GM21717 (cell line): ENCODE results near the gene CHMP1B.
A peak's percentile ranks its signal among the peaks of the same experiment; 100 is the strongest.

ENCODE experiments used
- ATAC-seq: cut with Tn5 transposase; IDR thresholded peaks from one replicate; pipeline ENCODE4 v1.9.1; 2021; ENCODE audit warnings: mild to moderate bottlenecking, moderate library complexity; ENCODE audit not compliant: unreplicated experiment

Gene CHMP1B, protein sequence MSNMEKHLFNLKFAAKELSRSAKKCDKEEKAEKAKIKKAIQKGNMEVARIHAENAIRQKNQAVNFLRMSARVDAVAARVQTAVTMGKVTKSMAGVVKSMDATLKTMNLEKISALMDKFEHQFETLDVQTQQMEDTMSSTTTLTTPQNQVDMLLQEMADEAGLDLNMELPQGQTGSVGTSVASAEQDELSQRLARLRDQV

GRCh38 chr18:11851146-11851805 lies at the start of gene CHMP1B:
CHMP1B (plus strand) TSS chr18:11851413; CDS start chr18:11851512, 99 bp downstream.
- peak; percentile 90 for ATAC-seq

DNA sequence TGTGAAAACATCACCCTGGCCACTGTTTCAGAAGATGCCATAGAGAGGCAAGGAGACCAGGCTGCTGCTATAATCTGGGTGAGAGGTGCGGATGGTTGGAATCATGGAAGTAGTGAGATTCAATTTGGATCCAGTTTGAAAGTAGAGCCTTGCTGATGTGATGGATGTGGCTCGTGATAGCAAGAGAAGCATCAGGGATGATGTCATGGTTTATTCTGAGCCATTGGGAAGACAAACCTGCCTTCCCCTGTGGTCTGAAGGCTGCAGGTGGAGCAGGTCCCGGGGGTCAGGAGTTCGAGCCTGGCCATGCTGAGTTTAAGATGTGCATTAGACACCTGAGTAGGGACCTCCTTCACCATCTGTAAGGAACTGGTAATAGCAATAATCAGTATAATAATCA lies 49.6 kb upstream of the CHMP1B start:
- ATAC-seq: no peak

DNA sequence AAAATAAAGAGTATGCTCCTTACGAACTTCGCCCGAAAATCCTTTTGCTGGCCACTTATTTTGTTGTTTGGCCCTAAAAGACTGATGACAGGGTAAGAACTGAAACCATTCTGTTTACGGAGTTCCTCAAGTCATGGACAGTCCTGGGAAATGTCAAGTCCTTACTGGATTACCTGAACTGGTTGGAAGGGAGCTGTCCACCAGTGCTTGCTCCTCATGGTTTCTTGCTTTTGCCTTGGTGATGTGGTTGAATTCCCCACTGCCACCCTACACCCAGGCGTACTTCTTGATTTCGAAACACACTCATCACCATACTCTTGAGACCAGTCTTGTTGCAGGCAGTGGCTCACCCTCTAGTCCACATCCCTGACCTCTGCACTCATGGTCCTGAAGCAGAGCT lies 49.1 kb upstream of the CHMP1B start:
- ATAC-seq: no peak

- ATAC-seq: no peak
Observed at GRCh38 chr18:11802586-11802985, 48.6 kb upstream of the CHMP1B start.

DNA sequence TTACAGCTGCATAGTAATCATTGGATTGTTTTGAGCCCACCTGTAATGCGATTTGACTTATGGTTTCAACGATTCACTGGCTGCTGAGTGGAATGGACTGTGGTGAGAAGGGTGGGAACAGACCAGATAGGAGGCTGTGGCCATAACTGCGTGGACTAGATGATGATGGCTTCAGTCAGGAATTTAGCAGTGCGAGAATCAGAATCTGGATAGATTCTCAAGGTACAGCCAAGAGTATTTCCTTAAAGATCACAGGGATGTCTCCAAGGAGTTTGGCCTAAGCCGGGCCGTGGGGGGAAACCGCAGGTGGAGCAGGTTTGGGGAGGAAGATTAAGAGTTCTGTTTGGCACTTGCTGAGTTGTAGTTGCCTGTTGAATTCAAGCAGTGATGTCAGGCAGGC lies 44.0 kb upstream of the CHMP1B start:
- ATAC-seq: no peak

DNA sequence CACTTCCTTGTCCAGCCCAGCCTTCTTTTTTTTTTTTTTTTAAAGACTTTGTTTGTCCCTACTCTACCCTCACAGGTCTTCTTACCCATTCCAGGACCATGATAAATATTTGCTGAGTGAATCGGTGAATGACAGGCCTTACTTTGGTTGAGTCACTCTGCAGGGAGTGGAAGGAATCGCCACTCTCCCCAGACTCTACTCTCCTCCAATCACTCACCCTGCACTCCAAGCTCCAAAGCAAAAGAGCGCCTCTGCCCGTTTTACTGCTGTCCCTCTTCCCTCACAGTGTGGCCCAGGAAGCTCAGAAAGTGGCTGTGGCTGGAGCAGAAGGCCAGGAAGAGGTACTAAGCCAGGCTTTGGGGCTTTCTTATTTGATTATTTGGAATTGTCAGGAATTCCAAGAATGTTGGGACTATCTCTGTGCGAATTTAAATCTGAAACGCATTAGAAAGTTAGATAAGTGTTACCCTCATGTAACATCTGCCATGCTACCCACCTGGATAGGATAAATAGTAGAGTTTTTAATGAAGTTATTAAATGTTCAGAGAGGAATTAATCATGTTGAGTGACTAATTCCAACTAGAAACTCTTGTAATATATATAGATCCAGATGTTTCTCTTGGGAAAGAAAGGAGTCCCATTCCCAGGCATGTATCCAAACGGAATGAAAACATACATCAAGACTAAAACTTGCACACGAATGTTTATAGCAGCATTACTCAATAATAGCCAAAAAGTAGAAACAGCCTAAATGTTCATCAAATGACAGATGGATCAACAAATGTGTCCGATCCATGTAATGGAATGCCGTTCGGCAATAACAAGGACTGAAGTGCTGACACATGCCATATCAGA lies 43.0 kb upstream of the CHMP1B start:
- ATAC-seq: no peak

DNA sequence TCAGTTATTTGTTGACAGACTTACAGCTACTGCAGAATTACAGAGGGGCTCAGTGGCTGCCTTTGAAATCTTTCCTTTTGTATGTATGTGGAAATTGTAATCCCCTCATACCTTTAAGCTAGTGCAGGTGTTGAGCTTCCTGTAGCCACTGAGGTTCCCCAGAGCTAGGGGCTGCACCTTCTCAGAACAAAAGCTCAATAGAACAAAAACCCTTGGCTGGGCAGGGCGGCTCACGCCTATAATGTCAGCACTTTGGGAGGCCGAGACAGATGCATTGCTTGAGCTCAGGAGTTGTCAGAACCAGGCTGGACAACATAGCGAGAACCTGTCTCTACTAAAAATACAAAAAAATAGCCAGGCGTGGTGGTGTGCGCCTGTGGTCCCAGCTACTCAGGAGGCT lies 41.3 kb upstream of the CHMP1B start:
- ATAC-seq: no peak

- no peak for ATAC-seq
Observed at GRCh38 chr18:11810379-11810778, 40.8 kb upstream of the CHMP1B start.

GRCh38 chr18:11811009-11811408 lies 40.2 kb upstream of the CHMP1B start:
- no peak for ATAC-seq

DNA sequence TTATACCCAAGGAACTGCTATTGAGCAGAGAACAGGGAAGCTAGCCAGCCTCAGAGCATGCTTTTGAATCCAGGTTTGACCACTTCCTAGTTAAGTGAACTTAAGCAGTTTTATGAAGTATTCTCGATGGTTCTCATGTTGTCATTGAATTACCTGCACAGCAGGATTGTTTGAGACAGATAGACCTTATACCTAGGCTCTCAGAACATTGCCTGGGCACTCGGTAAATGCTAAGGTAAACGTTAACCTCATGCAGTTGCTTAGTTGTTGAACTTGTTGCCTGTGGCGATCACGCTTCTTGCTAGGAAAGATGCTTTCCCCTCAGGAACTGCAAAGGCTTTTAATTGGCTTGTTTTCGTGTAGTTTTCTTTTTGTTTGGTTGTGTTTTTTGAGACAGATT lies 34.0 kb upstream of the CHMP1B start:
- ATAC-seq: no peak

GRCh38 chr18:11818486-11819203 lies 32.6 kb upstream of the CHMP1B start:
- no peak for ATAC-seq

- no peak for ATAC-seq
Observed at GRCh38 chr18:11819938-11820337, 31.3 kb upstream of the CHMP1B start.

DNA sequence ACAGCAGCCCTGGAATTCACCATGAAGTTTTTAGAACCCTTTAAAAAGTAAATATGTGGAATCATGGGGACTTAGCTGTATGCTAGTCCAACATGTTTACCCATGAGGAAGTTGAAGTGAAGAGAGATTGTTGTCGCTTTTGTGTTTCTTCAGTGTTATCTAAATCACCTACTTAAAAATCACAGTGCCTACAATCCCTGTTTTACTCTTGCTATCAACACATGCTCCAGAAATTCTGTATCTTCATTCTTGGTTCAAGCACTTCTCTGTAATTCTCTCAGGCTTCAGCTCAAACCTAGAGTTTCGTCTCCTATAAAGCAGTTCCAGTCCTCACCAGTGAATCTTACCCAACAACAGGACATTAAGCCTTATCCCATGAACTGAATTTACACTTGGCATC lies 30.5 kb upstream of the CHMP1B start:
- no peak for ATAC-seq

- ATAC-seq: no peak
Observed at GRCh38 chr18:11821208-11821607, 30.0 kb upstream of the CHMP1B start.

GRCh38 chr18:11821643-11822237 lies 29.5 kb upstream of the CHMP1B start:
- ATAC-seq: no peak

GRCh38 chr18:11823545-11823944 lies 27.7 kb upstream of the CHMP1B start:
- ATAC-seq: no peak

DNA sequence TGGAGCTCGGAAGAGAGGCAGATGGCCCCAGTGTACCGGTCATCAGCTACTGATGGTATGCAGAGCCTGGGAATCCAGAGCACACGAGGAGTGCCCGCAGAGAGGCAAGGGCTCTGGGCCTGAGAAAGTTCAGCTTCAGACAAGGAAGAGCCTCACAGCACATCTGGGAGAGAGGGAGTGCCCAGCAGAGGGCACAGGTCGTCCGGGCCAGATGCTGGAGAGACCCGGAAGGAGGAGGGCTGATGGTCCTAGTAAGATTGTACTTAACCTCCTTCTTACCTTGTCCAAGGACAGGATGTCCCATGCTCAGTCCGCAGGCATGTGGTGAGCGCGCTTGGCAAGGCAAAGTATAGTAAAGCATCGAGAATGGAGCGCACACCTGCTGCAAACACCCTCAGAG lies 24.4 kb upstream of the CHMP1B start:
- ATAC-seq: no peak

DNA sequence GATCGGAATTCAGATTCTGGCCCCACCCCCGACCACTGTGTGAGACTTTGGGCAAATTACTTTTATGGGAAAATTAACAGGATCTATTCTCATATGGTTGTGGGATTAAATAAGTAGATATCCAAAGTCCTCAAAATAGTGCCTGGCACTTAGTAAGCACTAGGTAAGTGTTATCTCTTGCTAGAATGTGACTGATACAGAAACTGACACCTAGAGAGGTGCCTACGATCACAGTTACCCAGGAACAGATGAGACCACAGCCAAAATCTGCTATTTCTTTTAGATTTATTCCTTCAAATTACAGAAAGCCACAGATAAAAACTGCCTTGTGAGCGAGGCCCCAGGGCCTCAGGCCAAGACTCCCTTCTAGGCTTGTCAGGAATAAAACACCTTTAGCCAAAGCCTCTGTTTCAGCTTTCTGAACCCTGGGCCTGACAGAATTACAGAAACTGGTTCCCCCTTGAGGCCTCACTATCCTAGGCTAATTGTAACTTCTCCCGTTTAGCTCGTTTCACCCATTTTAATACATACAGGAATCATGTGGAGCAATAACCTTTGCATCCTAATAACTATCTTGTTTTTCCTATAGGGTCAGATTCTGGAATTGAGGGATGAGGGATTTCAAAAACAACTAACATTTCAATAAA lies 22.3 kb upstream of the CHMP1B start:
- no peak for ATAC-seq

DNA sequence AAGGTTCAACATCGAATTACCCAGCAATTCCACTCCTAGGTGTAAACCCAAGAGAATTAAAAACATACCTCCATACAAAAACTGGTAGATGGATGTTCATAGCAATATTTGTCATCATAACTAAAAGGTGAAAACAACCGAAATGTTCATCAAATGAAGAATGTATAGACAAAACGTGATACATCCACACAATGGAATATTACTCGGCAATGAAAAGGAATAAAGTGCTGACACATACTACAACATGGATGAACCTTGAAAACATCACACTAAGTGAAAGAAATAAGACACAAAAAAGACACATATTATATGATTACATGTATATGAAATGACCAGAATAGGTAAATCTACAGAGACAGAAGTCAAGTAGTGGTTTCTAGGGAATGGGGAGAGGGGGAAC lies 20.6 kb upstream of the CHMP1B start:
- no peak for ATAC-seq

- no peak for ATAC-seq
Observed at GRCh38 chr18:11831921-11832320, 19.3 kb upstream of the CHMP1B start.
